NCI-H2107 treated with DMSO at 0.1 percent for 48 hours (cell line): Measurements from ENCODE around the gene DGKI.
"Not testable (repeated sequence)": the region's sequence is repeated elsewhere in the genome, so short reads cannot be mapped to it uniquely, and the experiment has no call there.

Experiments
- DNase-seq: peaks from one replicate; lab custom pipeline; 2025; ENCODE audit not compliant: unreplicated experiment; lab: John Stamatoyannopoulos, UW

DGKI gene

GRCh38 chr7:137747359-137748031 is 99.3 kb downstream of the DGKI start:
- no peak for DNase-seq

- DNase-seq: no peak
Observed at GRCh38 chr7:137743021-137743420, 103.8 kb downstream of the DGKI start.

- DNase-seq: no peak
Observed at GRCh38 chr7:137742051-137742450, 104.7 kb downstream of the DGKI start.

DNA sequence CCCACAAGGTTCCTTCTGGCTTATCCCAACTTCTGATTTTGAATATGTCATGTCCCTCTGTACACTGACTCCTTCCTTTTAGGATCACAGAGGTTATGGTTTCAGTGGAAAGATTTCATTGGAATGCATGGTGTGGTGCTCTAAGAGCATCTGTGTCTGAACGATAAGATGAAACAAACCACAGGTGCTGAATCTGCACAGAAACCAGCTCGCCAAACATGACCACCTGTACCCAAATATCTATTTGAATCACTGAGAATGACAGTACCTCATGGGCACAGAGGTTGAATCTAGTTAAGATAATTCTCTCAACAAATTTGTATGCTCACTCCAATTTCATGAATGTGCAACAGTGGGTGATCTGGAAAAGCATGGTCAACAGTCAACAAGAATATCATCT is 105.3 kb downstream of the DGKI start:
- no peak for DNase-seq

- no peak for DNase-seq
Observed at GRCh38 chr7:137734221-137734620, 112.6 kb downstream of the DGKI start.

- DNase-seq: no peak
Observed at GRCh38 chr7:137732168-137732567, 114.6 kb downstream of the DGKI start.

- DNase-seq: no peak
Observed at GRCh38 chr7:137731436-137731835, 115.3 kb downstream of the DGKI start.

DNA sequence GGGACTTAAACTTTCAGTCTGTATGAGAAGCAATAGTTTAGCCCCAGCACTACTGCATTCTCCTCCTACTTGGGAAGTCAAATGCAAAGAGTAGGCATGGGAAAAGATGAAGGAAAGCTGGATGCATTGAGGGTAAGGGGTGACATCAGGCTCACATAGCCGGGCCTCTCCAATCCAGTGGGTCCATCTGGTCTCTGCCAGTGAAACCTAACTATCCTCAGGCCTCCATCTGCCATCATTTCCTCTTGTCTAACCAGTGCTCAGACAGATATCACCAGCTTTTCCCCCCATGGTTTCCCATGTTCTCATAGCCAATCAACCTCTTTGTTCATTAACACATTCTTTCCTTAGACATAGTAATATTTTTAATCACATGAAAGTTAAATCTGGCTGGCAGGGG is 118.3 kb downstream of the DGKI start:
- DNase-seq: no peak

DNA sequence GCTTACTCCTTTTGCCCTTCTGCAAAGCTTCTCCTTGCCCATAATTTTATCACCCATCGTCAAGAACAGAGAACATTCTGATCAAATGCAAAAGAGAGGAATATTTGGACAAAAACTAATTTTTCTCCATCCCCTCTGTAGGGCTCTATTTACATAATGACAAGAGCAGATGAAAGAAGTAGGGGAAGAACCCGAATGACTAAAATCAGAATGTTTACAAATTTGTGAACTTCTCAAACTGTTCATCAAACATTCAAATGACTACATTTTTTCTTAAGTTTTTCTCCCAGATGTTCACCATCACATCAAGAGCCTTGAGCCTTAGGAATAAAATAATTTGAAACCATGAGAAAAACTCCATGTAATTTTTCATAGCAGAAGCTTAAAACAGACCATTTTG is 119.4 kb downstream of the DGKI start:
- DNase-seq: no peak

GRCh38 chr7:137718355-137718754 is 128.4 kb downstream of the DGKI start:
- no peak for DNase-seq

DNA sequence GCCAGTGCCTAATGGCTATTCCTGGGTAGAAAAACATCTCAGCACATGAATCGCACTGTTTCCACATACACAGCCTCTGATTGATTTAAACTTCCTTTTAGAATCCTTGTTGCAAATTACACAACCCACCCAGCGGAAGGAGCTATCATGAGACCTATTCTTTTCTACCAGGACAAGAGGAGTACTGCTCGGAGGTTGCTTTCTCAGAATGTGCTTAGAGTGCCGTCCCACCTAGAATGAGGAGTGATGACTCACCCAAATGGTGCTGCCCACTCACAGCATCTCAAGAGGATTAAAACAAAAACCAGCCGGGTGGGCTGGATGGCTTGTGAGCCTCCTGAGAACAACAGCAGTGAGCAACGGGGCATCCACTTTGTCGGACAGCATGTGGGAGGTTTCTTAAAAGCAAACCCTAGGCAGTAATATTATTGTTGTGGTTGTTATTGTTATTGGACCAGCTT is 128.9 kb downstream of the DGKI start:
- no peak for DNase-seq

DNA sequence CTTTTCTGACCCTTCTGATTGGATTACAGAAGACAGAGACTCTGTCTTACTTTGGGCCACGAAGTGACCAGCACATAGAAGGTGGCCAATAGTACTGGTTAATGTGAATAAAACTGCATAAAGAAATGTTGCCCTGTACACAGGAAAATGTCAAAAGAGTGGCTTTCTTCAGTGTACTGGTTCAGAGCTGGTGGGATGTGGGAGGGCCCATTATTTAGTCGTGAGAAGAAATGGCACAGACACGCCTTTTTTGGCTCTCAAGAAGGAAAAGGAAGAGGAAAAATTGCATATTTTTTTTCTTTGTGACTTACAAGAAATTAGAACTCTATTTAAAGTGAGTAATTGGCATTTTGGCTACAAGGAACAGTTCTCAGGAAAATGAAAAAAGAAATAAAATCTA is 129.7 kb downstream of the DGKI start:
- DNase-seq: no peak

- no peak for DNase-seq
Observed at GRCh38 chr7:137716061-137716460, 130.7 kb downstream of the DGKI start.

DNA sequence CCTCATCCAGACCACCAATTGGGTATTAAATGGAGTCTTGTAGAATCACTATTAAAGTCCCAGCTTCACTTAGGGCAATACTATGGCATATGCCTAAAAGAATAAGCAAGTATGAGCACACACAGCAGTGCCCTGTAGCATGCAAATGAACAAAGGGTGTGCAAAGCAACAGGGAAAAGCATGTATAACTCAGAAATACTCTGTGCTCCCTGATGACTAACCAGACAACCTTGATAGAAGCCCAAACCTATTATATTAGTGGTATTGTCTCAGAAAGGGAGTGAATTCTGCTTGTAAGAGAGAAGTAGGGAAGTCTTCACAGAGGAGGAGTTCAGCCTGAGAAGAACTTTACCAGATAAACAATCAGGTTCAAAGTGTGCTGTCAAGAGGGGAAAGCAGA is 131.2 kb downstream of the DGKI start:
- DNase-seq: no peak

DNA sequence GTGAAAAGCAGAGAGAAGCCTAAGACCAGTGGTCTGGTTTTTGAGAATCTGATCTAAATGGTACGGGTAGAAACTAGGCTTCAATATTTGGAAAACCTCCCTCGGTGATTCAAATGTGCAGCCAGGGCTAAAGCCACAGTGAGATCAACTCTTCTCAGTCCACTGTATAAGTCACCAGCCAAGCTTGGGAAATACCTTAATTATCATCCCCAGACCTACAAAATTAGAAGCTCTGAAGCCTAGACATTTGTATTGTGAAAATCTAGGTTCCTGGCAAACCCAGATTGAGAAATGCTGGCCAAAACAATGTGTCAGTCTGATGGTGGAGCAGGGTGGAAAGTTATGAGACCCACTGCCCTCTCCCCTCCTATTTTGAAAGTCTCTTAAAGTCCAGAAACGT is 131.7 kb downstream of the DGKI start:
- DNase-seq: no peak

- not testable (repeated sequence) for DNase-seq
Observed at GRCh38 chr7:137706330-137706729, 140.4 kb downstream of the DGKI start.

DNA sequence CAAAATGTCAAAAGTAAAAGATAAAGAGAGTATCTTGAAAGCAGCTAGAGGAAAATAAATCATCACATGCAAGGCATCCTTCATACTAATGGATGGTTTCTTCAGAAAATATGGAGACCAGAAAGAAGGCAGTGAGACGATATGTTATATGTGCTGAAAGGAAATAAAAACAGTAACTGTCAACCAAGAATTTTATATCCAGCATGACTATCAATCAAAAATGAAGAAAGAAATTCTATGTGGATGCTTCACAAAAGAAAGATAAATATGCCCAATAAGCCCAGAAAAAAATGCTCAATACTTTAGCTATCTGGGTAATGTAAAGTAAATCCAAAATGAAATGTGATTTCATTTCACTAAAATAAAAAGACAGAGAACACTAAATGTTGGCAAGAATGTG is 142.1 kb downstream of the DGKI start:
- no peak for DNase-seq

GRCh38 chr7:137703291-137704010 is 143.3 kb downstream of the DGKI start:
- no peak for DNase-seq

DNA sequence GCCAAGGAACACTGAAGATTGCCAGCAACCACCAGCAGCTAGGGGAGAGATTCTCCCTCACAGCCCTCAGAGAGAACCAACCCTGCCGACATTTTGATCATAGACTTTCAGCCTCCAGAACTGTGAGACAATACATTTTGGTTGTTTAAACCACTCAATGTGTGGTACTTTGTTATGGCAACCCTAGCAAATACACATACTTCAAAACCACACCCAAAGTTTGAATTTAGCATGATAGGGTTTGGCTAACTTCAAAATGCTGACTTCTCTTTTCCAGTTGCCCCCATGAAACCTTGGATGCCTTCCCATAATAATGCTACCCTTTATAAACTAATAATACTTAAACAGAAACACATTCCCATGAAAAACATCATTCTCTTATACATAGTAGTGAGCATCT is 149.8 kb downstream of the DGKI start:
- no peak for DNase-seq

- no peak for DNase-seq
Observed at GRCh38 chr7:137696376-137696775, 150.4 kb downstream of the DGKI start.

DNA sequence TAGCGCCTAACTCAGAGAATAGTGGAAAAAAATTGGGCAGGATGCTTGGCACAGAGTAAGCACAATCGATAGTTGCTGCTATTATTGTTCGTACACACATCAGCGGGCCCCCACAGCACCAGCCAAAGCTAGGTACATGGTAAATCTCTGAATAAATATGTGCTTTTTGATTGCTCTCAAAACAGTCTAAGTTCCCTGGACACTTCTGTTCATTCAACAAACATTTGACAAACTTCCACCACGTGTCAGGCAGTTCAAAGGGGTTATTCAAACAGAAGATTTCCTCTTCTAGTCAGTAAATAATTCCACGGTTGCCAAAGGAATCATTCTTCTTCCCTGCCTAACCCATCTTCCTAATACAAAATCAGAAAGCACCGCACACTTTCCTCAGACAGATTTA is 150.8 kb downstream of the DGKI start:
- no peak for DNase-seq

DNA sequence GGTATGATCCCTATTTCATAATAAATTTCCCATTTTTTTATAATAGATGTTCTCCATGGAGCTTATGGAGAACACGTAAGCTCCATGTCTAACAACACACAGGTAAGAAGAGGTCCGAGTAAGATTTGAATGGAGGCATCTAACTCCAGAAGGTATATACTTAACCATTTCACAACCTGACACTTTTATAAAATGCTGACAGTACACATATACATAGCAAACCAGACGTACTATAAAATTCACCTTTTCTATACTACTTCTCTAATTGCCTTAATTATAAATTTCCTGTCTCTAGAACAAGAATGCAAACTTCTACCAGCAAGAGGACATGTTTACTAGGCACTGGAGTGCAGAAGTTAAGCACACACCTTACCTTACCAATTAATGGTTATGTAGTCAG is 151.3 kb downstream of the DGKI start:
- no peak for DNase-seq

- no peak for DNase-seq
Observed at GRCh38 chr7:137694405-137694804, 152.4 kb downstream of the DGKI start.
